AG04449 (cell line): ENCODE measurements around the gene TXNRD1.

ENCODE experiments used
- CTCF ChIA-PET: fragments of 350-600 bp; formaldehyde crosslinking; extraction: SDS; loops from one replicate; lab custom pipeline; 2021; ENCODE audit warnings: antibody characterized with exemption; lab: Yijun Ruan, JAX
- POLR2A ChIA-PET: fragments of 400-600, 350-600 bp; formaldehyde crosslinking; extraction: SDS; loops from one replicate; lab custom pipeline; 2020; ENCODE audit warnings: antibody characterized with exemption, inconsistent platforms; lab: Yijun Ruan, JAX
- DNase-seq: peaks from one replicate; pipeline ENCODE4 v3.0.0-alpha.2; 2010; ENCODE audit warnings: low read depth, low spot score
- H3K4me3 ChIP-seq: 2 replicates; pipeline ENCODE4 v1.5.1; 2011; ENCODE audit warnings: low read depth, mild to moderate bottlenecking, control low read depth, low read length
- CTCF ChIP-seq: IDR thresholded peaks from one replicate; pipeline ENCODE4 v1.5.1; 2011; ENCODE audit warnings: mild to moderate bottlenecking, moderate library complexity, low read length, control low read depth, inconsistent platforms; ENCODE audit not compliant: insufficient read depth; ENCODE audit errors: missing control alignments

Gene TXNRD1

GRCh38 chr12:104294927-104295668, 79.5 kb downstream of the TXNRD1 start:
- H3K4me3 ChIP-seq = no peak overlapping the region
- no peak for TF ChIP-seq CTCF
- ChIA-PET CTCF (interaction anchor here (0.6 to 4.2 kb wide), 8 partner anchors 8 to 582 kb away, joined by 3 to 22 read pairs (median 4); partner anchors contain the start of gene TXNRD1), POLR2A (no interaction called here)
- DNase-seq = no peak

- no peak for DNase-seq
- ChIA-PET POLR2A (interaction anchor here (1.0 kb wide), 1 partner anchor 119 kb away, joined by 3 read pairs; no protein-coding TSS in a partner anchor), CTCF (interaction anchor here (0.8 to 4.2 kb wide), 6 partner anchors 9 to 97 kb away, joined by 3 to 22 read pairs (median 4); partner anchors contain the start of gene TXNRD1)
- no peak for TF ChIP-seq CTCF
- no peak overlapping the region for H3K4me3 ChIP-seq
Observed at GRCh38 chr12:104295954-104296353, 80.4 kb downstream of the TXNRD1 start.

DNA sequence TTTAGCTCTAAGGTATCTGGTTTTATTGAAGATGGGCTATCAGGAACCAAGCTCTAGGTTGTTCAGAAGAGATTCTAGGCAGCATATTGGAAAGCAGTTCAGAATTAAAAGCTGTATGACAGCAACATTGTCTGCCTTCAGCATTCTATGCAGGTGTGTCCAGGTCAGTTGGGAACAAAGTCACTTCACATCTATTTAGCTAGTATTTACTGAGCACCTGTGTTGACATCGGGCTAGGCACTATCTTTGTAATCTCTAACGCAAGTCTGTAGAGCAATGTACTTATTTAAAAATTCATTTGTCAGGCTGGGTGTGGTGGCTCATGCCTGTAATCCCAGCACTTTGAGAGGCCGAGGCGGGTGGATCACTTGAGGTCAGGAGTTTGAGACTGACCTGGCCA, 81.1 kb downstream of the TXNRD1 start:
- no peak for DNase-seq
- no peak overlapping the region for H3K4me3 ChIP-seq
- no peak for TF ChIP-seq CTCF
- ChIA-PET CTCF (interaction anchor here (1.6 to 4.2 kb wide), 2 partner anchors 9 to 97 kb away, joined by 5 to 22 read pairs; no protein-coding TSS in a partner anchor), POLR2A (interaction anchor here (1.0 kb wide), 1 partner anchor 119 kb away, joined by 3 read pairs; no protein-coding TSS in a partner anchor)

GRCh38 chr12:104297477-104298113, 82.0 kb downstream of the TXNRD1 start:
- TF ChIP-seq CTCF = no peak
- H3K4me3 ChIP-seq = no peak overlapping the region
- no peak for DNase-seq
- ChIA-PET CTCF (interaction anchor here (1.1 to 3.1 kb wide), 3 partner anchors 10 to 95 kb away, joined by 3 to 19 read pairs (median 4); no protein-coding TSS in a partner anchor), POLR2A (no interaction called here)

DNA sequence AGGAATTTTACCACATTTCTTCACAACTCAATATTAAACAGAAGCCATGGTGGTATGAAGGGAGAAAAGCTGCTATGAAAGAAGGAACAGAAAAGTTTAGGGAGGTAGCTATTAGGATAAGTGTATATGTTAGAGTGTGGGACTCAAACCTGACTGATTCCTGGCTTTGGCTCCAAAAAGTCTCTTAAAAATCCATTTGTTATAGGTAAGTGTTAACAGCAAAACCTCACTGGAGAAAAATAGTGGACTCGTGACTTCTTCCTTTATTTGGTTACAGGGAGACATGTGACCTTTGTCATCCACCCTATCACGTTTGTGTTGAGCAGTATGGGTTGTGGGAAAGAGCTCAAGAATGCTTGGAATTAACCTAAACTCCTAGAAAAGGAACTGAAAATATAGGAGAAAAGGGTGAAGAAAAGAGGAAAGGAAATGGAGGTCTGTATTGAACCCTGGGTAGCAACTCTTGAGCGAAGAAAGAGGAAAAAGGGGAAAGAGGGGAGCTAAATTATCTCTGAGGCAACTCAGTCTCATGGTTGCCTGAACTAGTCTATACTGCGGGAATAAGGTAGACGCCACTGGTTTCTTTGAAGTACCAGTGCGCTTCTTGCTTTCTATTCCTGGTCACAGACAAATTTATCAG, 84.4 kb downstream of the TXNRD1 start:
- H3K4me3 ChIP-seq = no peak overlapping the region
- DNase-seq = no peak
- no peak for TF ChIP-seq CTCF
- ChIA-PET POLR2A (interaction anchor here (1.2 kb wide), 1 partner anchor 80 kb away, joined by 3 read pairs; no protein-coding TSS in a partner anchor), CTCF (interaction anchor here (0.6 to 3.1 kb wide), 6 partner anchors 8 to 634 kb away, joined by 3 to 19 read pairs (median 4); partner anchors contain the start of gene TXNRD1)
